SK-N-SH (cell line): ENCODE measurements around the gene PLTP. TPM values are rescaled to one million over a fixed set of nuclear protein-coding genes. Genes with fewer than 3 reads are reported as not detected.

ENCODE experiments used
- CTCF ChIA-PET: fragments of 300-600, 350-600 bp; formaldehyde crosslinking; extraction: SDS; loops from one replicate; lab custom pipeline; 2021; lab: Yijun Ruan, JAX
- POLR2A ChIA-PET: fragments of 350-600 bp; sonication (Branson Sonifier 250); formaldehyde crosslinking; extraction: SDS; loops from one replicate; lab custom pipeline; 2020; ENCODE audit warnings: antibody characterized with exemption, inconsistent platforms; lab: Yijun Ruan, JAX
- DNase-seq: peaks from one replicate; pipeline ENCODE4 v3.0.0; 2012
- H2AFZ ChIP-seq: fragments of 200-600 bp; sonication (generic); 2 replicates; pipeline ENCODE4 v1.8.1; 2016; ENCODE audit warnings: antibody characterized with exemption, mild to moderate bottlenecking, low read depth
- H3F3A ChIP-seq: fragments of 200-600 bp; sonication (generic); replicated peaks from 2 replicates; pipeline ENCODE3; 2016; ENCODE audit warnings: antibody characterized with exemption, mild to moderate bottlenecking; ENCODE audit not compliant: insufficient read depth
- H3K27ac ChIP-seq, 2 experiments: fragments of 200-500 bp in 1 of 2; fragments of 200-600 bp in 1 of 2; sonication (Bioruptor generic) in 1 of 2; sonication (generic), shearing (Covaris generic) in 1 of 2; 2 replicates each; pipeline versions ENCODE4 v1.5.1 to v1.6.1; 2014 to 2016; ENCODE audit warnings: low read depth in 2 of 2, inconsistent platforms in 1 of 2, low read length in 1 of 2, mild to moderate bottlenecking in 1 of 2, mixed read lengths in 1 of 2
- H3K27me3 ChIP-seq: fragments of 200-600 bp; sonication (generic), shearing (Covaris generic); 2 replicates; pipeline ENCODE4 v1.6.1; 2016; ENCODE audit warnings: mixed run types; ENCODE audit not compliant: insufficient read depth
- H3K36me3 ChIP-seq, 2 experiments: fragments of 200-500 bp in 1 of 2; fragments of 200-600 bp in 1 of 2; sonication (Bioruptor generic) in 1 of 2; sonication (generic) in 1 of 2; replicated peaks in 1 of 2; 2 replicates each; pipeline versions ENCODE3 to v1.5.1; 2014 to 2016; ENCODE audit warnings: low read length in 1 of 2, mild to moderate bottlenecking in 1 of 2; ENCODE audit not compliant: insufficient read depth in 2 of 2, control insufficient read depth in 1 of 2
- H3K4me1 ChIP-seq, 2 experiments: fragments of 200-500 bp in 1 of 2; fragments of 200-600 bp in 1 of 2; sonication (Bioruptor generic) in 1 of 2; sonication (generic), shearing (Covaris generic) in 1 of 2; 2 replicates each; pipeline versions ENCODE4 v1.5.1 to v1.6.1; 2014 to 2016; ENCODE audit warnings: low read depth in 1 of 2, low read length in 1 of 2, mixed run types in 1 of 2; ENCODE audit not compliant: insufficient read depth in 2 of 2, control insufficient read depth in 1 of 2
- H3K4me2 ChIP-seq: fragments of 200-600 bp; sonication (generic), shearing (Covaris generic); 2 replicates; pipeline ENCODE4 v1.6.1; 2017; ENCODE audit warnings: mixed run types
- H3K4me3 ChIP-seq, 2 experiments: fragments of 200-500 bp in 1 of 2; fragments of 200-600 bp in 1 of 2; sonication (Bioruptor generic) in 1 of 2; sonication (generic), shearing (Covaris generic) in 1 of 2; 2 replicates each; pipeline versions ENCODE4 v1.5.1 to v1.8.1; 2014 to 2016; ENCODE audit warnings: low read depth in 2 of 2, inconsistent platforms in 1 of 2, low read length in 1 of 2, mild to moderate bottlenecking in 1 of 2, mixed read lengths in 1 of 2, moderate library complexity in 1 of 2
- H3K79me2 ChIP-seq: fragments of 200-600 bp; sonication (generic); 2 replicates; pipeline ENCODE4 v1.8.1; 2017; ENCODE audit warnings: mild to moderate bottlenecking; ENCODE audit not compliant: insufficient read depth
- H3K9ac ChIP-seq: fragments of 200-600 bp; sonication (generic); 2 replicates; pipeline ENCODE4 v1.6.1; 2017; ENCODE audit warnings: mixed run types
- H3K9me2 ChIP-seq: fragments of 200-600 bp; sonication (generic); 2 replicates; pipeline ENCODE4 v1.6.1; 2017; ENCODE audit warnings: mixed run types
- H3K9me3 ChIP-seq: fragments of 200-600 bp; sonication (generic); 2 replicates; pipeline ENCODE4 v1.6.1; 2017; ENCODE audit warnings: mixed run types, mild to moderate bottlenecking, moderate library complexity
- H4K20me1 ChIP-seq: fragments of 200-600 bp; sonication (generic); 2 replicates; pipeline ENCODE4 v1.6.1; 2017; ENCODE audit warnings: mild to moderate bottlenecking, mixed run types; ENCODE audit not compliant: insufficient read depth
- CHD2 ChIP-seq: fragments of 150-350 bp; IDR thresholded peaks from 2 replicates; pipeline ENCODE4 v1.6.1; 2018; ENCODE audit warnings: low read length; ENCODE audit not compliant: partially characterized antibody
- EP300 ChIP-seq, 2 experiments: IDR thresholded peaks; 2 replicates each; pipeline versions ENCODE4 v1.4.0 to v1.6.1; 2012; ENCODE audit warnings: borderline replicate concordance in 1 of 2, low read depth in 1 of 2, low read length in 1 of 2
- FOSL2 ChIP-seq: IDR thresholded peaks from 2 replicates; pipeline ENCODE4 v1.4.0; 2012; ENCODE audit warnings: low read depth, mild to moderate bottlenecking, moderate library complexity, borderline replicate concordance
- FOXJ3 ChIP-seq: sonication (generic); formaldehyde crosslinking; IDR thresholded peaks from 2 replicates; pipeline ENCODE4 v1.5.1; 2020; ENCODE audit warnings: mild to moderate bottlenecking, missing genetic modification reagents
- FOXM1 ChIP-seq: IDR thresholded peaks from 2 replicates; pipeline ENCODE4 v1.4.0; 2012; ENCODE audit warnings: low read depth, mild to moderate bottlenecking
- IRF3 ChIP-seq: fragments of 150-350 bp; IDR thresholded peaks from 2 replicates; pipeline ENCODE4 v1.6.1; 2016; ENCODE audit warnings: mild to moderate bottlenecking, low read depth, low read length
- MXI1 ChIP-seq: IDR thresholded peaks from 2 replicates; pipeline ENCODE4 v1.6.1; 2012; ENCODE audit warnings: mild to moderate bottlenecking, low read depth, low read length, improper control_type of control experiment
- RAD21 ChIP-seq: IDR thresholded peaks from 2 replicates; pipeline ENCODE4 v1.6.1; 2012; ENCODE audit warnings: mild to moderate bottlenecking, low read length
- RCOR1 ChIP-seq: fragments of 150-350 bp; IDR thresholded peaks from 2 replicates; pipeline ENCODE4 v1.6.1; 2017; ENCODE audit warnings: antibody characterized with exemption, low read length
- REST ChIP-seq: IDR thresholded peaks from 2 replicates; pipeline ENCODE4 v1.6.1; 2012; ENCODE audit warnings: mild to moderate bottlenecking, low read depth, low read length, moderate library complexity
- RXRA ChIP-seq: IDR thresholded peaks from 2 replicates; pipeline ENCODE4 v1.4.0; 2012; ENCODE audit warnings: low read depth, mild to moderate bottlenecking, borderline replicate concordance
- SMC3 ChIP-seq: IDR thresholded peaks from 2 replicates; pipeline ENCODE4 v1.6.1; 2012; ENCODE audit warnings: low read depth, low read length, improper control_type of control experiment
- WGBS: methylation state at CpG from one replicate; pipeline ENCODE4 v1.1.6; 2017; ENCODE audit warnings: low lambda C conversion rate; 5-methylcytosine and 5-hydroxymethylcytosine counted together
- polyA plus RNA-seq, 3 experiments: library from polyadenylated mRNA; depleted of rRNA; stranded (reverse); fragments of >200 nt; gene quantifications; 2 replicates each; pipeline ENCODE4 v1.2.3, GENCODE V29; 2012
- TF ChIP-seq, protein P1 (sequence below): fragments of 150-350 bp; IDR thresholded peaks from 2 replicates; pipeline ENCODE4 v1.6.1; 2017; ENCODE audit warnings: antibody characterized with exemption, low read length, low read depth, borderline replicate concordance
- TF ChIP-seq, protein P2 (sequence below): IDR thresholded peaks from 2 replicates; pipeline ENCODE4; 2012

The PLTP gene
- polyA plus RNA-seq, 1 of the 3 experiments (the other 2 are of a cell fraction): 154 TPM

DNA sequence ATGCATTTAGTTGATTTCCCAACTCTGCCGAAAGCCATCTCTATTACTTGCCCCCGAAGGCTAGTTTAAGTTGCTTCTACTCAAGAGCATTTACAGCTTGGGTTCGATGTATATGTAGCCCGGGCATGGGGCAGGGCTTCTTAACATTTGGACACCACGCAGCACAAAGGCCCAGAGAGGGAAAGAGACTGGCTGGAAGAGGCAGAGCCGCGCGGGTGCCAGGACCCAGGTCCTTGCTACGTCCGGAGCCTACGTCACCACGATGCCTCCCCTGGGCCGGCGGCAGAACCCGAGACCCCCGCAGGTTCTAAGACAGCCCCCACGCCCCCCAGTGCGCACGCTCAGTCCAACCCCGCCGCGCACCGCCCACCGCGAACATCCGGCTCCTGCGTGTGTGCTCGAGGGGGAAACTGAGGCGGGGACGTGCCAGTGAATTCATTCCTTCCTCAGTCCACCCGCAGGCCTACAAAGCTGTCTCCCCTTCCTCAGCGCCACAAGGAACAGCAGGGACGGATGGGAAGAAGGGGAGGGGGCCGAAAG is 22.2 kb upstream of the PLTP start:
- DNase-seq: peak; percentile 81
- under 1% methylated on average over 11 of the region's 34 CpGs for WGBS
- H3K27ac ChIP-seq: peak overlapping the region; percentile 98
- H3K36me3 ChIP-seq: peaks cover 19 to 27% of the 10 kb centered on the region in 2 experiments
- H3K4me1 ChIP-seq: peaks cover 10 to 26% of the 10 kb centered on the region in 2 experiments; a peak in 3 of 4 replicates
- H3K27me3 ChIP-seq: no peaks in the 10 kb centered on the region
- H3K9me3 ChIP-seq: no peaks in the 10 kb centered on the region
- no peak overlapping the region for H2AFZ ChIP-seq
- CTCF ChIA-PET: interaction anchor here (0.6 to 3.4 kb wide), 12 partner anchors 10 to 142 kb away, joined by 3 to 20 read pairs (median 5); partner anchors contain the start of genes CTSA, DNTTIP1, NEURL2 and WFDC3
- TF ChIP-seq, protein P1, sequence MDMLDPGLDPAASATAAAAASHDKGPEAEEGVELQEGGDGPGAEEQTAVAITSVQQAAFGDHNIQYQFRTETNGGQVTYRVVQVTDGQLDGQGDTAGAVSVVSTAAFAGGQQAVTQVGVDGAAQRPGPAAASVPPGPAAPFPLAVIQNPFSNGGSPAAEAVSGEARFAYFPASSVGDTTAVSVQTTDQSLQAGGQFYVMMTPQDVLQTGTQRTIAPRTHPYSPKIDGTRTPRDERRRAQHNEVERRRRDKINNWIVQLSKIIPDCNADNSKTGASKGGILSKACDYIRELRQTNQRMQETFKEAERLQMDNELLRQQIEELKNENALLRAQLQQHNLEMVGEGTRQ: no peak; the same call in 1 of the 2 replicates
- TF ChIP-seq MXI1: peak; percentile 21; the same call in 1 of the 2 replicates
- TF ChIP-seq CHD2: peak; percentile 21
- TF ChIP-seq, all 33 proteins: peak for 2
- Histone ChIP-seq H3K9me2 (no peaks in the 10 kb centered on the region), H3K4me2 (peak overlapping the region; percentile 89), H4K20me1 (peaks cover 20% of the 10 kb centered on the region; the same call in 1 of the 2 replicates), H3K4me3 (peak overlapping the region; percentile 85 to 89), H3F3A (peaks cover 11% of the 10 kb centered on the region), H3K79me2 (peaks cover 71% of the 10 kb centered on the region), H3K9ac (peak overlapping the region; percentile 100)
- POLR2A ChIA-PET: interaction anchor here (0.9 to 4.4 kb wide), 11 partner anchors 9 to 142 kb away, joined by 3 to 46 read pairs (median 11); partner anchors contain the start of genes CTSA, DNTTIP1, NEURL2 and PLTP

DNA sequence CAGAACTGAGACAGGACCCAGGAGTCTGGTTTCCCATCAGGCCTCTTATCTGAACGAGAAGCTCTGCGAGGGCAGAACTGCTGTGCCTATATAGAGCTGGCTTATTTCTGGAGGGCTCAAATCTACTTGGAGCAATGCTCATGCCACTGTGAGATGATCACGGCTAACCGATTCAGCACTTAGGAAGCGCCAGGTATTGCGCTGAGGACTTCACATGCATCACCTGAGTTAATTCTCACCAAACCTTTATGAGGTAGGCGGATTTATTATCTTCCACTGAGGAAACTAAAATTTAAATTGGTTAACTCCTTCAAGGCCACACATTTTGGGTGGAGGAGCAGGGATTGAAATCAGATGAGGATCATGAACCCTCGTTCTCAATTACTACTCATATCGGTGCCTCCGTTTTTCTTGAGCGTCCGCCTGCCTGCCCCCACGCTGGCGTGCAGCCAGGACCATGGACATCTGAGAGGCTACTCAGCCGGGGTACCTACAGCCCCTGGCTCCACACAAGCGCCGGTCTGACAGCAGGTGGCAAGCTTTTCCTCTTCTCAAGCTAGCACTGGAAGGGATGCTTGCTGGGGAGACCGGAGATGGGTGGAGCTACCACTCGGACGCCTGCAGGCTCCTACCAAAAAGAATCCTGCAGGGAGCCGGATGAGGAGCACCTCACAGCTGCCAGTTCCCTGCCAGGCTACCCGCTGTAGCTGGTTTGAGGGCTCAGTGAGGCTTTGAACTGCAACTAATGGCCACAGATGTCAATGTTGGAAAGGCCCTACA is 21.5 kb upstream of the PLTP start:
- no peaks in the 10 kb centered on the region for H3K9me3 ChIP-seq
- peak overlapping the region; percentile 85 to 89 for H3K4me3 ChIP-seq
- no peaks in the 10 kb centered on the region for H3K9me2 ChIP-seq
- peaks cover 12 to 22% of the 10 kb centered on the region in 2 experiments for H3K36me3 ChIP-seq
- WGBS: 55% methylated on average over 11 of the region's 22 CpGs
- H3K27ac ChIP-seq: peak overlapping the region; percentile 98
- H3K9ac ChIP-seq: peak overlapping the region; percentile 100
- H3K79me2 ChIP-seq: peaks cover 66% of the 10 kb centered on the region
- peaks cover 11% of the 10 kb centered on the region for H3F3A ChIP-seq
- no peak overlapping the region for H2AFZ ChIP-seq
- H3K4me2 ChIP-seq: peak overlapping the region; percentile 89
- POLR2A ChIA-PET: interaction anchor here (0.9 to 4.4 kb wide), 11 partner anchors 8 to 142 kb away, joined by 3 to 46 read pairs (median 11); partner anchors contain the start of genes CTSA, DNTTIP1, NEURL2 and PLTP
- peaks cover 20% of the 10 kb centered on the region; the same call in 1 of the 2 replicates for H4K20me1 ChIP-seq
- peaks cover 10 to 24% of the 10 kb centered on the region in 2 experiments; a peak in 3 of 4 replicates for H3K4me1 ChIP-seq
- peak; percentile 81 for DNase-seq
- H3K27me3 ChIP-seq: no peaks in the 10 kb centered on the region
- CTCF ChIA-PET: interaction anchor here (1.0 to 3.4 kb wide), 10 partner anchors 11 to 44 kb away, joined by 3 to 20 read pairs (median 6); partner anchors contain the start of genes CTSA and NEURL2
- TF ChIP-seq FOSL2 (no peak), FOXM1 (no peak), REST (no peak), RAD21 (peak; percentile 54), MXI1 (peak; percentile 74), RXRA (no peak), EP300 (IDR thresholded peaks at IDR 0.05; ENCODE audit: borderline replicate concordance in 1 of 2, low read depth in 1 of 2, low read length in 1 of 2) (no peak), RCOR1 (no peak), FOXJ3 (no peak), SMC3 (peak; percentile 33; the same call in 1 of the 2 replicates), IRF3 (no peak)
- TF ChIP-seq, protein P1: no peak
- TF ChIP-seq, protein P2, sequence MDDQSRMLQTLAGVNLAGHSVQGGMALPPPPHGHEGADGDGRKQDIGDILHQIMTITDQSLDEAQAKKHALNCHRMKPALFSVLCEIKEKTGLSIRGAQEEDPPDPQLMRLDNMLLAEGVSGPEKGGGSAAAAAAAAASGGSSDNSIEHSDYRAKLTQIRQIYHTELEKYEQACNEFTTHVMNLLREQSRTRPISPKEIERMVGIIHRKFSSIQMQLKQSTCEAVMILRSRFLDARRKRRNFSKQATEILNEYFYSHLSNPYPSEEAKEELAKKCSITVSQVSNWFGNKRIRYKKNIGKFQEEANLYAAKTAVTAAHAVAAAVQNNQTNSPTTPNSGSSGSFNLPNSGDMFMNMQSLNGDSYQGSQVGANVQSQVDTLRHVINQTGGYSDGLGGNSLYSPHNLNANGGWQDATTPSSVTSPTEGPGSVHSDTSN: no peak
